GM10266 (cell line): Measurements from ENCODE around the gene PRR15L.

ENCODE experiments used
- DNase-seq: peaks from one replicate; pipeline ENCODE4 v3.0.0; 2012; ENCODE audit errors: extremely low spot score
- CTCF ChIP-seq: IDR thresholded peaks from 2 replicates; pipeline ENCODE4 v1.5.1; 2012; ENCODE audit warnings: mild to moderate bottlenecking, low read depth; ENCODE audit not compliant: control insufficient read depth, insufficient read depth; ENCODE audit errors: missing control alignments

The PRR15L gene

GRCh38 chr17:47906443-47906842 lies 51.2 kb downstream of the PRR15L start:
- DNase-seq: no peak
- TF ChIP-seq CTCF: no peak

- DNase-seq: no peak
- TF ChIP-seq CTCF: no peak
These were observed 52.4 kb downstream of the PRR15L start for GRCh38 chr17:47905221-47905733.

- no peak for DNase-seq
- no peak for TF ChIP-seq CTCF
These were observed 55.5 kb downstream of the PRR15L start for GRCh38 chr17:47902039-47902744.
